K562 (cell line): ENCODE data around the gene BEST4. TPM values are rescaled to one million over a fixed set of nuclear protein-coding genes. Genes with fewer than 3 reads are reported as not detected.

Experiments used
- BRD9 ChIP-seq: fragments of 450-650 bp; IDR thresholded peaks from 2 replicates; pipeline ENCODE4 v1.6.1; 2018; ENCODE audit warnings: low read depth; ENCODE audit not compliant: partially characterized antibody
- DNMT1 ChIP-seq: fragments of 450-650 bp; IDR thresholded peaks from 2 replicates; pipeline ENCODE4 v1.6.1; 2016; ENCODE audit warnings: antibody characterized with exemption, mild to moderate bottlenecking
- FOSL1 ChIP-seq: fragments of 200-800 bp; sonication (Bioruptor generic); conservative IDR thresholded peaks from 2 replicates; pipeline ENCODE4 v1.6.1; 2016; ENCODE audit warnings: missing genetic modification characterization, missing compliant biosample characterization
- ILK ChIP-seq: fragments of 450-650 bp; IDR thresholded peaks from 2 replicates; pipeline ENCODE4 v1.6.1; 2016; ENCODE audit warnings: missing genetic modification characterization, low read depth, mild to moderate bottlenecking, missing compliant biosample characterization, moderate library complexity, borderline replicate concordance
- NCOA4 ChIP-seq: fragments of 450-650 bp; IDR thresholded peaks from 2 replicates; pipeline ENCODE4 v1.6.1; 2018; ENCODE audit warnings: mild to moderate bottlenecking; ENCODE audit not compliant: partially characterized antibody
- NCOA6 ChIP-seq: fragments of 450-650 bp; IDR thresholded peaks from 2 replicates; pipeline ENCODE4 v1.6.1; 2017; ENCODE audit warnings: mild to moderate bottlenecking
- NFE2 ChIP-seq: IDR thresholded peaks from 2 replicates; pipeline ENCODE4 v1.6.1; 2014; ENCODE audit warnings: antibody characterized with exemption, low read depth
- RFX1 ChIP-seq: fragments of 450-650 bp; IDR thresholded peaks from 2 replicates; pipeline ENCODE4 v1.6.1; 2016; ENCODE audit warnings: mild to moderate bottlenecking, moderate library complexity
- SFPQ ChIP-seq: fragments of 200-400 bp; formaldehyde crosslinking; IDR thresholded peaks from 2 replicates; pipeline ENCODE4 v1.6.1; 2017; ENCODE audit warnings: mild to moderate bottlenecking, low read depth, low read length, moderate library complexity
- SRSF9 ChIP-seq: fragments of 200-400 bp; formaldehyde crosslinking; IDR thresholded peaks from 2 replicates; pipeline ENCODE4 v1.6.1; 2017; ENCODE audit warnings: low read depth, low read length, borderline replicate concordance
- TOE1 ChIP-seq, 2 experiments: fragments of 450-650 bp in 1 of 2; sonication (generic) in 1 of 2; formaldehyde crosslinking in 1 of 2; IDR thresholded peaks; 2 replicates each; pipeline versions ENCODE4 v1.7.1 to v1.8.0; 2016 to 2022; ENCODE audit warnings: borderline replicate concordance in 2 of 2, mild to moderate bottlenecking in 2 of 2, antibody characterized with exemption in 1 of 2, inconsistent platforms in 1 of 2, low read depth in 1 of 2, missing genetic modification reagents in 1 of 2, moderate library complexity in 1 of 2
- YBX1 ChIP-seq: fragments of 450-650 bp; IDR thresholded peaks from 2 replicates; pipeline ENCODE4 v1.7.1; 2016; ENCODE audit warnings: mild to moderate bottlenecking
- ZBTB34 ChIP-seq: fragments of 250-450 bp; sonication (Bioruptor Pico); IDR thresholded peaks from 2 replicates; pipeline ENCODE4 v1.8.0; 2021; ENCODE audit warnings: mild to moderate bottlenecking, moderate library complexity
- ZBTB5 ChIP-seq: fragments of 450-650 bp; IDR thresholded peaks from 2 replicates; pipeline ENCODE4 v1.6.1; 2017; ENCODE audit warnings: antibody characterized with exemption
- ZC3H8 ChIP-seq: fragments of 450-650 bp; IDR thresholded peaks from 2 replicates; pipeline ENCODE4 v1.6.1; 2017
- ZNF57 ChIP-seq: fragments of 450-650 bp; formaldehyde crosslinking; IDR thresholded peaks from 2 replicates; pipeline ENCODE4 v1.4.0; 2020; ENCODE audit warnings: mild to moderate bottlenecking, moderate library complexity
- ZNF583 ChIP-seq: fragments of 250-450 bp; sonication (Bioruptor Pico); IDR thresholded peaks from 2 replicates; pipeline ENCODE4 v1.4.0; 2020
- polyA plus RNA-seq, 8 experiments: library from polyadenylated mRNA; depleted of rRNA in 4 of 8; stranded (reverse) in 5 of 8; unstranded in 3 of 8; fragments of >200 nt; fragmentation: Nextera tagmentation in 2 of 8; fragmentation: Illumina TruSeq in 1 of 8; extraction: Ambion mirVana in 2 of 8; extraction: Trizol in 1 of 8; gene quantifications; 2 replicates each; pipeline versions ENCODE4 v1.2.1 to v1.2.3, GENCODE V29; 2011 to 2014; ENCODE audit warnings: inconsistent platforms in 1 of 8, missing spikeins in 1 of 8
- total RNA-seq, 7 experiments: library from RNA; depleted of rRNA in 6 of 7; stranded (reverse); fragments of >200 nt in 6 of 7; fragmentation: Illumina TruSeq in 2 of 7; extraction: Trizol in 2 of 7; gene quantifications; 2 replicates each; pipeline versions ENCODE4 v1.2.1 to v1.2.3, GENCODE V29; 2011 to 2021; ENCODE audit warnings: low replicate concordance in 1 of 7
- TF ChIP-seq, protein P1 (sequence below): fragments of 450-650 bp; formaldehyde crosslinking; IDR thresholded peaks from 2 replicates; pipeline ENCODE4 v1.4.0; 2020; ENCODE audit warnings: mild to moderate bottlenecking, moderate library complexity
- TF ChIP-seq, protein P2 (sequence below): fragments of 450-650 bp; formaldehyde crosslinking; IDR thresholded peaks from 2 replicates; pipeline ENCODE4 v1.4.0; 2020; ENCODE audit warnings: mild to moderate bottlenecking, moderate library complexity

BEST4 gene
- total and polyA plus RNA-seq, 9 of the 15 experiments (the other 6 are each of a cell fraction or from before 2014, with no cell fraction given), result 0.07 to 0.11 TPM; not detected in 7

GRCh38 chr1:44775078-44775929 is 12.7 kb downstream of the BEST4 start, which contains the start of gene RPS8 (continued):
- TF ChIP-seq SFPQ (no peak), ILK (tag) (no peak), TOE1 (IDR thresholded peaks at IDR 0.05; ENCODE audit: borderline replicate concordance) (peak; percentile 83), TOE1 (CRISPR knock-in tag; IDR thresholded peaks at IDR 0.05; ENCODE audit: borderline replicate concordance, low read depth) (no peak), YBX1 (no peak), ZC3H8 (peak; percentile 92), ZNF583 (CRISPR knock-in tag) (no peak), DNMT1 (no peak; the same call in 1 of the 2 replicates), RFX1 (no peak), NCOA6 (no peak; the same call in 1 of the 2 replicates), BRD9 (peak; percentile 98), FOSL1 (peak; percentile 77), ZBTB5 (peak; percentile 61; the same call in 1 of the 2 replicates), ZNF57 (CRISPR knock-in tag) (peak; percentile 50; the same call in 1 of the 2 replicates), NCOA4 (peak; percentile 87), ZBTB34 (CRISPR knock-in tag) (no peak), SRSF9 (no peak), NFE2 (no peak)
- TF ChIP-seq, protein P1, sequence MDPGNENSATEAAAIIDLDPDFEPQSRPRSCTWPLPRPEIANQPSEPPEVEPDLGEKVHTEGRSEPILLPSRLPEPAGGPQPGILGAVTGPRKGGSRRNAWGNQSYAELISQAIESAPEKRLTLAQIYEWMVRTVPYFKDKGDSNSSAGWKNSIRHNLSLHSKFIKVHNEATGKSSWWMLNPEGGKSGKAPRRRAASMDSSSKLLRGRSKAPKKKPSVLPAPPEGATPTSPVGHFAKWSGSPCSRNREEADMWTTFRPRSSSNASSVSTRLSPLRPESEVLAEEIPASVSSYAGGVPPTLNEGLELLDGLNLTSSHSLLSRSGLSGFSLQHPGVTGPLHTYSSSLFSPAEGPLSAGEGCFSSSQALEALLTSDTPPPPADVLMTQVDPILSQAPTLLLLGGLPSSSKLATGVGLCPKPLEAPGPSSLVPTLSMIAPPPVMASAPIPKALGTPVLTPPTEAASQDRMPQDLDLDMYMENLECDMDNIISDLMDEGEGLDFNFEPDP (CRISPR knock-in tag), result no peak
- TF ChIP-seq, protein P2, sequence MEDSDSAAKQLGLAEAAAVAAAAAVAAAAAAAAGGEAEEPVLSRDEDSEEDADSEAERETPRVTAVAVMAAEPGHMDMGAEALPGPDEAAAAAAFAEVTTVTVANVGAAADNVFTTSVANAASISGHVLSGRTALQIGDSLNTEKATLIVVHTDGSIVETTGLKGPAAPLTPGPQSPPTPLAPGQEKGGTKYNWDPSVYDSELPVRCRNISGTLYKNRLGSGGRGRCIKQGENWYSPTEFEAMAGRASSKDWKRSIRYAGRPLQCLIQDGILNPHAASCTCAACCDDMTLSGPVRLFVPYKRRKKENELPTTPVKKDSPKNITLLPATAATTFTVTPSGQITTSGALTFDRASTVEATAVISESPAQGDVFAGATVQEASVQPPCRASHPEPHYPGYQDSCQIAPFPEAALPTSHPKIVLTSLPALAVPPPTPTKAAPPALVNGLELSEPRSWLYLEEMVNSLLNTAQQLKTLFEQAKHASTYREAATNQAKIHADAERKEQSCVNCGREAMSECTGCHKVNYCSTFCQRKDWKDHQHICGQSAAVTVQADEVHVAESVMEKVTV (CRISPR knock-in tag), result no peak; the same call in none of the 2 replicates
